GM23338 (cell line): ENCODE measurements around the gene LCTL. TPM values are rescaled to one million over a fixed set of nuclear protein-coding genes. Genes with fewer than 3 reads are reported as not detected.

Experiments used
- ATAC-seq: fragments of 200-7000 bp; cut with Tn5 transposase; 3 replicates; pipeline ENCODE4 v1.9.1; 2020
- DNase-seq: peaks from one replicate; pipeline ENCODE4 v3.0.0-alpha.2; 2015; ENCODE audit warnings: low spot score
- H2AFZ ChIP-seq: fragments of 200-600 bp; sonication (generic); 2 replicates; pipeline ENCODE4 v1.8.0; 2016; ENCODE audit warnings: antibody characterized with exemption, mild to moderate bottlenecking, moderate library complexity
- H3F3A ChIP-seq: fragments of 200-600 bp; sonication (generic); replicated peaks from 2 replicates; pipeline ENCODE4 v1.8.0; 2017; ENCODE audit warnings: antibody characterized with exemption, mixed run types, low read depth
- H3K27ac ChIP-seq: fragments of 200-600 bp; sonication (generic); 2 replicates; pipeline ENCODE4 v1.6.1; 2016; ENCODE audit warnings: low read depth
- H3K27me3 ChIP-seq: fragments of 200-600 bp; sonication (generic); 2 replicates; pipeline ENCODE4 v1.8.0; 2016; ENCODE audit warnings: mild to moderate bottlenecking, mixed run types, moderate library complexity; ENCODE audit not compliant: insufficient read depth
- H3K36me3 ChIP-seq: fragments of 200-600 bp; sonication (generic); 2 replicates; pipeline ENCODE4 v1.8.0; 2016; ENCODE audit warnings: mild to moderate bottlenecking; ENCODE audit not compliant: insufficient read depth
- H3K4me1 ChIP-seq: fragments of 200-600 bp; sonication (generic); 2 replicates; pipeline ENCODE4 v1.8.0; 2016; ENCODE audit warnings: mild to moderate bottlenecking, moderate library complexity; ENCODE audit not compliant: insufficient read depth
- H3K4me2 ChIP-seq: fragments of 200-600 bp; sonication (generic); 2 replicates; pipeline ENCODE4 v1.7.1; 2017; ENCODE audit warnings: mixed run types
- H3K4me3 ChIP-seq: fragments of 200-600 bp; sonication (generic); 2 replicates; pipeline ENCODE4 v1.6.1; 2016; ENCODE audit warnings: mixed run types
- H3K79me2 ChIP-seq: fragments of 200-600 bp; sonication (generic); replicated peaks from 2 replicates; pipeline ENCODE4 v1.8.0; 2017; ENCODE audit warnings: mild to moderate bottlenecking; ENCODE audit not compliant: insufficient read depth
- H3K9me2 ChIP-seq: fragments of 200-600 bp; sonication (generic); 2 replicates; pipeline ENCODE4 v1.8.0; 2017; ENCODE audit not compliant: insufficient read depth
- H4K20me1 ChIP-seq: fragments of 200-600 bp; sonication (generic); replicated peaks from 2 replicates; pipeline ENCODE4 v1.8.0; 2017; ENCODE audit warnings: mild to moderate bottlenecking; ENCODE audit not compliant: insufficient read depth
- H3K27ac Mint-ChIP-seq: 2 replicates; pipeline ENCODE4 v1.8.0; 2020; ENCODE audit warnings: inconsistent platforms, mild to moderate bottlenecking, moderate library complexity, mixed read lengths
- H3K27me3 Mint-ChIP-seq: 3 replicates; pipeline ENCODE4 v1.8.0; 2022; ENCODE audit warnings: low read depth, mild to moderate bottlenecking, moderate library complexity, mixed read lengths, inconsistent platforms; ENCODE audit not compliant: insufficient read depth, poor library complexity
- H3K36me3 Mint-ChIP-seq: 3 replicates; pipeline ENCODE4 v1.8.0; 2021; ENCODE audit warnings: low read depth, mild to moderate bottlenecking, inconsistent platforms, moderate library complexity, mixed read lengths
- H3K4me1 Mint-ChIP-seq: 3 replicates; pipeline ENCODE4 v1.8.0; 2020; ENCODE audit warnings: mild to moderate bottlenecking, inconsistent platforms, mixed read lengths
- H3K4me3 Mint-ChIP-seq: 3 replicates; pipeline ENCODE4 v1.8.0; 2021; ENCODE audit warnings: moderate library complexity, mild to moderate bottlenecking, inconsistent platforms, mixed read lengths
- H3K9me3 Mint-ChIP-seq: 3 replicates; pipeline ENCODE4 v1.8.0; 2020; ENCODE audit warnings: moderate library complexity, mild to moderate bottlenecking, inconsistent platforms, mixed read lengths
- CREB1 ChIP-seq: fragments of 250-450 bp; sonication (Bioruptor Pico); IDR thresholded peaks from 2 replicates; pipeline ENCODE4 v1.5.0; 2020; ENCODE audit warnings: low read depth, mild to moderate bottlenecking, moderate library complexity
- EZH2 ChIP-seq: fragments of 200-600 bp; sonication (generic); IDR thresholded peaks from one replicate; pipeline ENCODE4 v1.8.0; 2017; ENCODE audit warnings: antibody characterized with exemption, mild to moderate bottlenecking, low read depth; ENCODE audit not compliant: unreplicated experiment
- EZH2phosphoT487 ChIP-seq: fragments of 200-600 bp; sonication (generic); IDR thresholded peaks from one replicate; pipeline ENCODE4 v1.8.1; 2018; ENCODE audit warnings: antibody characterized with exemption; ENCODE audit not compliant: unreplicated experiment
- JUNB ChIP-seq: IDR thresholded peaks from one replicate; pipeline ENCODE4 v1.6.1; 2016; ENCODE audit warnings: antibody characterized with exemption; ENCODE audit not compliant: unreplicated experiment
- NANOG ChIP-seq: IDR thresholded peaks from 2 replicates; pipeline ENCODE4 v1.6.1; 2016; ENCODE audit warnings: antibody characterized with exemption, borderline replicate concordance
- STAT1 ChIP-seq: IDR thresholded peaks from one replicate; pipeline ENCODE4 v1.6.1; 2016; ENCODE audit warnings: antibody characterized with exemption; ENCODE audit not compliant: unreplicated experiment
- ZNF114 ChIP-seq: fragments of 250-450 bp; sonication (Bioruptor Pico); IDR thresholded peaks from 2 replicates; pipeline ENCODE4 v1.5.0; 2020; ENCODE audit warnings: mild to moderate bottlenecking, moderate library complexity
- ZNF331 ChIP-seq: fragments of 250-450 bp; sonication (Bioruptor Pico); IDR thresholded peaks from 2 replicates; pipeline ENCODE4 v1.5.0; 2020; ENCODE audit warnings: low read depth, mild to moderate bottlenecking, moderate library complexity
- ZNF462 ChIP-seq: fragments of 250-450 bp; sonication (Bioruptor Pico); IDR thresholded peaks from 2 replicates; pipeline ENCODE4 v1.5.0; 2020; ENCODE audit warnings: mild to moderate bottlenecking, moderate library complexity
- polyA plus RNA-seq: library from polyadenylated mRNA; unstranded; fragments of >200 nt; fragmentation: Nextera tagmentation; extraction: Ambion mirVana; gene quantifications from 2 replicates; pipeline ENCODE4 v1.2.1, GENCODE V29; 2016
- total RNA-seq: library from RNA; depleted of rRNA; stranded (reverse); fragments of >200 nt; shearing (Covaris generic); gene quantifications from 2 replicates; pipeline ENCODE4 v1.2.3, GENCODE V29; 2014

The LCTL gene
- total and polyA plus RNA-seq, 2 experiments from 2014 or later: 2.3 to 5.6 TPM

DNA sequence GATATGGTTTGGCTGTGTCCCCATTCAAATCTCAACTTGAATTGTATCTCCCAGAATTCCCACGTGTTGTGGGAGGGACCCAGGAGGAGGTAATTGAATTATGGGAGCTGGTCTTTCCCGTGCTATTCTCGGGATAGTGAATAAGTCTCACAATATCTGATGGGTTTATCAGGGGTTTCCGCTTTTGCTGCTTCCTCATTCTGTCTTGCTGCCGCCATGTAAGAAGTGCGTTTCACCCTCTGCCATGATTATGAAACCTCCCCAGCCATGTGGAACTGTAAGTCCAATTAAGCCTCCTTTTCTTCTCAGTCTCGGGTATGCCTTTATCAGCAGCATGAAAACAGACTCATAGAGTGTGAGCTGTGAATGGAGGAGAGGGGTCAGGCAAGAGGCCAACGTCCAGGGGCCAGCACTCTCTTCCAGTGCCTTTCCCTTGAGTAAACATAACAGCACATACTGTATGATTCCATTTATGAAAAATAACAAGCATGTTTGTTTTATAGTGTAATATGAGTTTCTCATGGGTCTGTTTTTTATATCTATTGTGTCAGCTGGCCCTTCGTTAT is 16.3 kb upstream of the LCTL start:
- H3K36me3 Mint-ChIP-seq: no peaks in the 10 kb centered on the region
- no peak overlapping the region for H3K4me3 Mint-ChIP-seq
- no peak overlapping the region for H3K4me2 ChIP-seq
- peaks cover 3% of the 10 kb centered on the region for H3K27me3 Mint-ChIP-seq
- H3K4me1 Mint-ChIP-seq: peaks cover 14% of the 10 kb centered on the region
- no peaks in the 10 kb centered on the region for H3K4me1 ChIP-seq
- H3K36me3 ChIP-seq: no peaks in the 10 kb centered on the region
- no peak overlapping the region for H3K4me3 ChIP-seq
- H3K27me3 ChIP-seq: no peaks in the 10 kb centered on the region
- H3K79me2 ChIP-seq: no peaks in the 10 kb centered on the region
- no peaks in the 10 kb centered on the region for H3K9me3 Mint-ChIP-seq
- H3K27ac Mint-ChIP-seq: no peak overlapping the region
- TF ChIP-seq CREB1 (no peak), EZH2 (no peak), STAT1 (no peak), NANOG (no peak)
- DNase-seq: no peak
- H4K20me1 ChIP-seq: no peaks in the 10 kb centered on the region
- no peak overlapping the region for H3K27ac ChIP-seq
- no peaks in the 10 kb centered on the region for H3F3A ChIP-seq
- H3K9me2 ChIP-seq: 0 out of 2 replicates have a peak, but pooled peaks cover 4% of the 10 kb centered on the region
- no peak overlapping the region for H2AFZ ChIP-seq
- ATAC-seq: no peak

GRCh38 chr15:66580643-66581042 is 14.8 kb upstream of the LCTL start:
- Histone ChIP-seq H3K4me1 (no peaks in the 10 kb centered on the region), H3K4me3 (no peak overlapping the region), H3K79me2 (no peaks in the 10 kb centered on the region), H4K20me1 (no peaks in the 10 kb centered on the region), H2AFZ (no peak overlapping the region), H3K36me3 (no peaks in the 10 kb centered on the region), H3K4me2 (no peak overlapping the region), H3K27me3 (no peaks in the 10 kb centered on the region), H3K9me2 (no peaks in the 10 kb centered on the region), H3K27ac (no peak overlapping the region), H3F3A (no peaks in the 10 kb centered on the region)
- no peak for DNase-seq
- no peak overlapping the region for H3K4me3 Mint-ChIP-seq
- no peaks in the 10 kb centered on the region for H3K36me3 Mint-ChIP-seq
- peaks cover 3% of the 10 kb centered on the region for H3K27me3 Mint-ChIP-seq
- H3K27ac Mint-ChIP-seq: no peak overlapping the region
- no peak for ATAC-seq
- peaks cover 10% of the 10 kb centered on the region; the same call in 2 of the 3 replicates for H3K4me1 Mint-ChIP-seq
- no peaks in the 10 kb centered on the region for H3K9me3 Mint-ChIP-seq
- TF ChIP-seq EZH2phosphoT487 (no peak), CREB1 (no peak), STAT1 (no peak)

DNA sequence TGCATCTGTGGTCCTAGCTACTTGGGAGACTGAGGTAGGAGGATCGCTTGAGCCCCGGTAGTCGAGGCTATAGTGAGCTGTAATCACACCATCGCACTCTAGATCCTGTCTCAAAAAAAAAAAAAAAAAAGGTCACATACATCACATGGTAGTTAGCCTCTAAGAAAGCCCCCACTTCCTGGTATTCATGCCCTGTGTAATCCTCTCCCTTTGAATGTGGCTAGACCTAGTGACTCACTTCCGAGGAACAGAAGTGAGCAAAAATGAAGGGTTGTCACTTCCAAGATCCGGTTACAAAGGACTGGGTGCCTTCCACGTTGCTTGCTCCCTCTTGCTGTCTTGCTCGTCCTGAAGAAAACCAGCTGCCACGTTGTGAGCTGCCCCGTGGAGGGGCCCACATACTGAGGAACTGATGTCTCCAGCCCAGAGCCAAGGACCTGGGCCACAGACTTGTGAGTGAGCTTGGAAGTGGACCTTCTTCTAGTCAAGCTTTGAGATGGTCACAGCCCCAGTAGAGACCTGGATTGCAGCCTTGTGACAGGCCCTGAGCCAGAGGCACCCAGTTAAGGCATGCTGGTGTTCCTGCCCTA is 12.6 kb upstream of the LCTL start:
- no peak overlapping the region for H3K4me2 ChIP-seq
- Mint-ChIP-seq H3K36me3 (no peaks in the 10 kb centered on the region), H3K9me3 (no peaks in the 10 kb centered on the region), H3K4me1 (peaks cover 10% of the 10 kb centered on the region; the same call in 2 of the 3 replicates), H3K4me3 (no peak overlapping the region), H3K27ac (no peak overlapping the region), H3K27me3 (peaks cover 3% of the 10 kb centered on the region)
- DNase-seq (no peak), ATAC-seq (no peak)
- no peaks in the 10 kb centered on the region for H3K79me2 ChIP-seq
- no peak overlapping the region for H3K4me3 ChIP-seq
- H3K27ac ChIP-seq: no peak overlapping the region
- no peaks in the 10 kb centered on the region for H3K27me3 ChIP-seq
- H3K36me3 ChIP-seq: no peaks in the 10 kb centered on the region
- no peaks in the 10 kb centered on the region for H3K4me1 ChIP-seq
- H2AFZ ChIP-seq: no peak overlapping the region
- H4K20me1 ChIP-seq: no peaks in the 10 kb centered on the region
- H3F3A ChIP-seq: no peaks in the 10 kb centered on the region
- H3K9me2 ChIP-seq: no peaks in the 10 kb centered on the region
- TF ChIP-seq ZNF114 (CRISPR knock-in tag): no peak
- no peak for TF ChIP-seq EZH2phosphoT487
- no peak for TF ChIP-seq CREB1
- no peak for TF ChIP-seq JUNB
- TF ChIP-seq ZNF462 (CRISPR knock-in tag): no peak
- TF ChIP-seq ZNF331 (CRISPR knock-in tag): no peak
